ENCODE results near the gene NTM.
"Not testable (repeated sequence)": the region's sequence is repeated elsewhere in the genome, so short reads cannot be mapped to it uniquely, and the experiment has no call there.

Gene NTM

DNA sequence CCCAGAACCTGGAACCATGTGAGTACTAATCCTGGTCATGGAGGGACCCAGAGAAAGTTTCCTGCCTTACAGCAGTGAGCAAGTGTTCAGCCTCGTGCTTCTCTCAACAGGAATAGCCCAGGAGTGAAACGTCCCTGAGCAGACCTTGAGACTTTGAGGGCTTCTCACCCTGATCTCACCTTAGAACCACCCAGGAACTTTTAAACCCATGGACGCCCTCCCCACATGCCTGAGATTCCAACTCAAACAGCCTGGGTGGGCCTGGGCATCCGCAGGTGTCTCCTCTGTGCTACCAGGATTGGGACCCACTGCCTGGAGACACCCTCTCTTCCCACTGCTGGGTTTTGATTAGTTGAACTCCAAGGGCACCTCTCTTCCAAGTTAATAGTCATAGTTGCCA, 297.2 kb downstream of the NTM start:
- no peak overlapping the region for H3K4me3 Mint-ChIP-seq
- no peak overlapping the region for H3K27ac Mint-ChIP-seq
- peaks cover 3 to 5% of the 10 kb centered on the region in 2 donors for H3K4me1 Mint-ChIP-seq
- no peak for DNase-seq
- peaks cover 5 to 25% of the 10 kb centered on the region in 2 donors for H3K27me3 Mint-ChIP-seq
- no peaks in the 10 kb centered on the region for H3K36me3 Mint-ChIP-seq
- ATAC-seq (replicated peaks), result no peak
- peaks cover 0 to 2% of the 10 kb centered on the region in 2 donors for H3K9me3 Mint-ChIP-seq

DNA sequence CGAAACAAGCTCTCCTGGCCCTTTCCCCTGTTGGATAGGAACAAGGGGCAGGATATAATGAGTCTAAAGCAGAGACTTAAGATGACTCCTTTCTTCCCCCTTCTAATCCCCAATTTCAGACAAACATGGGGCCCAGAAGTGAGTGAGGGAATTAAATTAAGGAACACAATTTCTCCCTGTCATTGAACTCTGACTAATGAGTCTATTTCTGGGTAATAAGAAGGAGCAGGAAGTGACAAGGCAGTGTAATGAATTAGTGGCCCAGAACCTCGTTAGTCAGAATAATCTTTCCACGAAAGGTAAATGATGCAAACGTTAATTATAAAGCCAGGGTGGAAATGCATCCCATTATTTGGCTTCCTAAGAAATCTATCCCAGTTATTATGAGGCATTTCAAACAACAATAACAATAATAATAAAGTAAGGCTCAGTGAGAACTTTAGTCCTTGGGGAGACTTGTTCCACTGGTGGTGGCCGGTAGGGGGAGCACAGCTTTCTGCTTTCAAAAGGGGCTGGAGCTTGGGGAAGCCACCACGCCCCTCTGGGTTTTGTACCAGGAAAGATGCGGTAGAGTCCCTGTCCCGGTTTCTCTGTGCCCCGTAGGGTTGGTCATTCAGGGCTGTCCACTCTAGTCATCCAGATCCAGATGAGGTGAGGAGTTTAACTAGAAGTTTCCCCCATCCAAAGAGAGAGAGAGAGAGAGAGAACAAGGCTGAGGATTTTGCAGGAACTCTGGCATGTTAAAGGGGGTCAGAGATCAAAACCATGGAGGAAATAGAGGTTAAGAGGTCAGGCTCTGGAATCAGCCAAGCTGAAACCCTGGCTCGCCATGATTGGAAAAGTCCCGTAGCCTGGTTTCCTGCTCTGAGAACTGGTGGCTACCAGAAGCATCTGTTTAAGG, 298.3 kb downstream of the NTM start:
- peaks cover 3 to 5% of the 10 kb centered on the region in 2 donors for H3K4me1 Mint-ChIP-seq
- no peaks in the 10 kb centered on the region for H3K36me3 Mint-ChIP-seq
- H3K27ac Mint-ChIP-seq, result no peak overlapping the region
- peaks cover 5 to 25% of the 10 kb centered on the region in 2 donors for H3K27me3 Mint-ChIP-seq
- H3K9me3 Mint-ChIP-seq, result peaks cover 0 to 2% of the 10 kb centered on the region in 2 donors
- peak; percentile 32 to 48 for ATAC-seq (replicated peaks)
- no peak for DNase-seq
- no peak overlapping the region for H3K4me3 Mint-ChIP-seq

DNA sequence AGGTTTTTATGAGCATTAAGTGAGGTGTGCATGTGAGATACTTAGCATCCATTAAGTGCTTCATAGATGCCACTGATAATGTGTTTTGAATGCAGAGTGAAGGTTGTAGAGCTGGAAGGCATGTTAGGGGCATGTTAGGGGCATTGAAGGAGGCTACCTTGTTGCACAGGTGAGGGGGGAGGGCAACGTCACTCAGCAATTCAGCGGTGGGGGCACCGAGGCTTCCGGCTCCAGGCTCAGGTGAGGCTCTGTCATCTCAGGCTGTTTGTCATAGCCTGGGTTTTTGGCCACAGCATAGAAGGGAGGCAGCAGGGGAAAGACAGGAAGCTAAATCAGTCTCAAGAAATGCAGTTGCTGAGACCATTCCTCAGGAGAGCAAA, 299.0 kb downstream of the NTM start:
- Mint-ChIP-seq H3K36me3 (no peaks in the 10 kb centered on the region), H3K27me3 (peaks cover 5 to 25% of the 10 kb centered on the region in 2 donors), H3K9me3 (peaks cover 0 to 2% of the 10 kb centered on the region in 2 donors), H3K27ac (no peak overlapping the region), H3K4me1 (peaks cover 3 to 5% of the 10 kb centered on the region in 2 donors), H3K4me3 (no peak overlapping the region)
- ATAC-seq (replicated peaks) (no peak), DNase-seq (no peak)

DNA sequence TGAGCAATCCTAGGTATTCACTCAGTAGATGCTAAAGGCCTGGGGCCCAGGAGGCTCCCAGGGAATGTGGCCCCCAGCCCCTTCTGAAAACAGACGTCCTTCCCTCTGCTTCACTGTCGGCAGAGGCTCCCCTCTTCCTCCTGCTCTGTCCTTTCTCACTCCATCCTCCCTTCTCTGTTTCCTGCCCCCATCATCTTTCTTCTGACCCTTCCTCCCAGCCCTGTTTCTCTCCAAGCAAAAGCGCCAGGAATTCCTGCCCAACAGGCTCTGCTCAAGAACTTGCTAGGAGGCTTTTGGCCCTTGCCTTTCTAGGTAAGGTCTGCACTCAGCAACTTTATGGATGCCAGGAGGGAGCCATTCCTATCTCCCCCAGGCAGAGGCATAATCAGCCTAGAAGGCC, 300.5 kb downstream of the NTM start:
- Mint-ChIP-seq H3K27ac (no peak overlapping the region), H3K9me3 (peaks cover 0 to 2% of the 10 kb centered on the region in 2 donors), H3K36me3 (no peaks in the 10 kb centered on the region), H3K27me3 (peaks cover 5 to 20% of the 10 kb centered on the region in 2 donors), H3K4me3 (no peak overlapping the region), H3K4me1 (peaks cover 3 to 5% of the 10 kb centered on the region in 2 donors)
- no peak for DNase-seq
- ATAC-seq (replicated peaks), result no peak

DNA sequence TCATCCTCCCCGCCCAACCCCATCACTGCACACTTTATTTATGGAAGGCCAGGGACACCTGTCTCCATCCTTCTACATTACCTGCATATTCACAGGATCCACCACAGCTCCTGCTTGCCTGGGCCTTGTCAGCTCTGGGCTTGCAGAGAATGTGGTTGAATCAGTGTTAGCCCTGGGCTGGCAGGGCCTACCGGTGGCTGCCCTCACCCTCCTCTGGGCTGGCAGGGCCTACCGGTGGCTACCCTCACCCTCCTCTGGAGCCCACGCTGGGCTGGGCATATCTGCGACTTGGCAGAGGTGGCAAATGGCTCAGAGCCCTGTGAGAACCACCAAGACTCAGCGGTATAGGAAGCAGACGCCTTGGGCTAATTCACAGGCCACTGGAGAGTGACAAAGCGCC, 300.9 kb downstream of the NTM start:
- H3K9me3 Mint-ChIP-seq, result peaks cover 0 to 2% of the 10 kb centered on the region in 2 donors
- H3K27ac Mint-ChIP-seq, result no peak overlapping the region
- no peak overlapping the region for H3K4me3 Mint-ChIP-seq
- no peak for DNase-seq
- peaks cover 5 to 17% of the 10 kb centered on the region in 2 donors for H3K27me3 Mint-ChIP-seq
- no peak for ATAC-seq (replicated peaks)
- H3K36me3 Mint-ChIP-seq, result no peaks in the 10 kb centered on the region
- H3K4me1 Mint-ChIP-seq, result peaks cover 3 to 5% of the 10 kb centered on the region in 2 donors

DNA sequence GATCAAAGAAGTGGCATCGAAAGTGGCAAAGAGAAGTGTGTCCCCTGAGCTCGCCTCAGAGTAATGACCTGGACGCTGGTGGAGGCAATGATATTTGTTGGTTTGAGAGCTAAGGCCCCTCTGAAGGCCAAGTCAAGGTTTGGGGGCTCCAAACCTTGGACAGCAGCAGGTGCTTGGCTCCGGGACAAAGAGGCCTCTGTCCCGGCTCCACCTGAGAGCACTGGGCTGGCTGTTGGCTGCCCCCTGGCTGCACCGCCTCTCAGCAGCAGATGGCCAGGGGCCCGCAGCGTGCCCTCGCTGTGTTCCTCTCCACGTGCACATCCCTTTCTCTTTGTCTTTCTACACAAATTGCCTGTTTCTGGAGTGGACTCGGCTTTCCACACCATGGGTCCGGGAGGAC, 301.3 kb downstream of the NTM start:
- Mint-ChIP-seq H3K9me3 (peaks cover 0 to 2% of the 10 kb centered on the region in 2 donors), H3K27me3 (peaks cover 5 to 15% of the 10 kb centered on the region in 2 donors), H3K4me1 (peaks cover 3 to 5% of the 10 kb centered on the region in 2 donors), H3K27ac (no peak overlapping the region), H3K4me3 (no peak overlapping the region), H3K36me3 (no peaks in the 10 kb centered on the region)
- ATAC-seq (replicated peaks), result no peak
- DNase-seq, result no peak

DNA sequence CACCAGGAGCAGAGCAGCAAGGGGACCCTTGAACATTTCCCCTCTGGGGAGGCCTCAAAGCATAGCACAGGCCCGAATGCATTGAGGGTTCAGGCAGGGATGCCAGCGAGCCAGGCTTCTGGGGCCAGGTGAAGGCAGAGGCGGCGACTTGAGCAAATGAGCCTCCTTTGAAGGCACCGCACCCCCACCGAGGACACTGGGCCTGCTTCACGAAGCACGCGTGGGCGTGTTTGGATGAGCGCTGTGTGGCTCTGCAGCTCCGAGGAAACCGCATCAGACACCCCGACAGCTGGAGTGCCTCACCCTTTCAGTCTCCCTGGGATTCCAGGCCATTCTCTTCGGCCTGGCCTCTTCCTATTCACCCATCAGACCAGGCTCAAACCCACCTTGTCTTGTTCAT, 301.8 kb downstream of the NTM start:
- no peak for ATAC-seq (replicated peaks)
- no peak overlapping the region for H3K4me3 Mint-ChIP-seq

DNA sequence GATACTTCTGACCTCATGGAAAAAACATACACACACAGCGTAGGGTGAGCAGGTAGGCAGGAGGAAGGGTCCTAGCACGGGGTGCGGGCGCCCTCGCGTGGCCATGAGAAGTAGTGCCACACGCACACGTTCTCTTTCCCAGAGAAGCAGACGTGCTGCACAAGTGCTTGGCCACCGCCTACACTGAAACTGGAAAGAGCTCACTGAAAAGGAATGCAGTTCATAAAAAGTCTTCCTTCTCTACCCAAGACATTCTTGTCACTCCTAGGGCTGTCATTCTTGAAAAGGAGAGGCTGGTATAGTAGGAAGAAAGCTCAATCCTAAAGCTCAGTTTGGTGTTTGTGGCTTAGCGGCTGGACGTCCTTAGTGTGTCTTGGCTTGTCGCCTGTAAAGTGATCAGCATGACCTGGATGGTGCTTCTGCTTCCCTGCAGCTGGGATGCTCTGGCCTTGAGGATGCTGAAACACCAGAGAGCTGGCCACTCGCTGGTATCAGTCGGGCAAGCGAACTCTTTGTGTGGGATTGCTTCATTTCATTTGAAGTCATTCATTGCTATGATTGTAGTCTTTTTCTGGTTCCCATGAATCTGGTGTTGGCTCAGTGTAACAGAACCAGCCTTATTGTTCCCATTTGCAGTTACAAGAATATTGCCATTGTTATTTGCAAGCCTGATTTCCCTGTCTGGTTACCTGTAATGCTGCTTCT, 303.8 kb downstream of the NTM start:
- Mint-ChIP-seq H3K9me3 (no peaks in the 10 kb centered on the region), H3K4me3 (no peak overlapping the region), H3K36me3 (no peaks in the 10 kb centered on the region), H3K4me1 (no peaks in the 10 kb centered on the region), H3K27ac (no peak overlapping the region), H3K27me3 (peaks cover 0 to 4% of the 10 kb centered on the region in 2 donors)
- peak; percentile 63 to 78 for ATAC-seq (replicated peaks)
- DNase-seq, result peak; percentile 27

More for the DNA sequence above, 301.8 kb downstream of the NTM start:
- Mint-ChIP-seq H3K36me3 (no peaks in the 10 kb centered on the region), H3K9me3 (peaks cover 0 to 2% of the 10 kb centered on the region in 2 donors), H3K4me1 (peaks cover 3 to 5% of the 10 kb centered on the region in 2 donors), H3K27me3 (peaks cover 3 to 14% of the 10 kb centered on the region in 2 donors), H3K27ac (no peak overlapping the region)
- DNase-seq, result no peak

DNA sequence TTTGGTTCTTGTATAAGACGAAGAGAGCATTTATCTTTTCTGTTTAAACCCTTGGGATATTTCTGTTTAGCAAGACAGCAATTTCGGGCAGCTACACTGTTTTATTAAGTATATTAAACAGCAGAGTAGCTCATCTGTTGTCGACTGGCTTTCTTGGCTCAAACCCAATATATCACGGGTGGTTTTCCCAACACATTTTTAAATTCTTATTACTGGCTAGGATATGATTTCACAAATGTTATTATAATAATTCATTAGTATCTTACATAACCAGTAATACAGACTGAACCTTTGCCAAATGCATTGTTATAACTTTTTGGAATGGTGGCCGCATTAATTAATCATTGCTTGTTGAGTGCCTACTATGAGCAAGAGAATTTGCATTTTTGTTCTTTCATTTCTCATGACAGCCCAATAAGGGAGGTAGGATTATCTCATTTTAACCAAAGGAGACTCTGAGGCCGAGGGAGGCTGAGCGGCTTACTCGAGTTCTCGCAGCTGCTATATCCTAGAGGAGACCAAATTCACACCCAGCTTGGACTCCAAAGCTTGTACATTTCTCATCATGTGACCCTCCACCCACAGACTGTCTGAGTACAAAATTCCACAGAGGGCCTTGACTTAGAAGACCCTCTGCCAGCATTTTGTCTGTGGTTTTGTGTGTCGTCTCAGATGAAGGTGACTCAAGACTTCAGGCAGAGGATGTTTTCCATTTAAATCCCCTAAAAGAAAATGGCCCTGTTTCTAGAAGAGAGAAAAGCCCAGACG, 304.9 kb downstream of the NTM start:
- Mint-ChIP-seq H3K9me3 (no peaks in the 10 kb centered on the region), H3K27me3 (no peaks in the 10 kb centered on the region)

DNA sequence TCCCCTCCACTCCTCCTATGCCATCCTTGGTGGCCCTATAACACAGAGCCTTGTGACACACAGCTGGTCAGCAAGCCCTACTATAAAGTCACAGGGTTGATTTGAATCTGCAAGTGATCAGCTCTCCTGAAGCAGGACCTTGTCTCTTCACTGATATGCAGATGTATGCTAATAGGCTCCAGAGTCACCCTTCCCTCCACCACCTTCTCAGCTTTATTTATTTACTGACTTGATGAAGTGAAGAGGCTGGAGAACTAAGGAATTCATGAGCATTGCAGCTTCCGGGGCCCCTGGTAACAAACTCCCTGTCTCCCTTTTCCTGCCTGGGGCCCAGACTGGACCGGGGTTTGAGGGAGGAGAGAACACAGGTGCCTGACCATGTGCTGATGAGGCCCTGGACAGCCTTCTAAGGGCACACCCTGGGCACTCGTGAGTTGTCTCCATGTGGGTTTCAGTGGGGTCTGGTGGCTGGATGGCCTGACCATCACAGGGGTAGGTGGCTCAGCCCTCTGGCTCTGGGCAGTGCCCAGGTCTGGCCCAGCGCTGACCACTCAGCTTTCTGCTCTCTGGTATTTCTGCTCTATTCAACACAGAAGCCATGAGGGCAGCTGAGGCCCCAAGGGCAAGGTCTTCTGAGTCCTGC, 307.5 kb downstream of the NTM start:
- Mint-ChIP-seq H3K4me3 (no peak overlapping the region), H3K9me3 (no peaks in the 10 kb centered on the region), H3K27ac (no peak overlapping the region), H3K27me3 (no peaks in the 10 kb centered on the region), H3K36me3 (no peaks in the 10 kb centered on the region), H3K4me1 (no peaks in the 10 kb centered on the region)
- DNase-seq (no peak), ATAC-seq (replicated peaks) (no peak)

More for the DNA sequence above, 304.9 kb downstream of the NTM start:
- no peak for ATAC-seq (replicated peaks)
- Mint-ChIP-seq H3K27ac (no peak overlapping the region), H3K4me3 (no peak overlapping the region), H3K4me1 (no peaks in the 10 kb centered on the region), H3K36me3 (no peaks in the 10 kb centered on the region)
- DNase-seq, result no peak

DNA sequence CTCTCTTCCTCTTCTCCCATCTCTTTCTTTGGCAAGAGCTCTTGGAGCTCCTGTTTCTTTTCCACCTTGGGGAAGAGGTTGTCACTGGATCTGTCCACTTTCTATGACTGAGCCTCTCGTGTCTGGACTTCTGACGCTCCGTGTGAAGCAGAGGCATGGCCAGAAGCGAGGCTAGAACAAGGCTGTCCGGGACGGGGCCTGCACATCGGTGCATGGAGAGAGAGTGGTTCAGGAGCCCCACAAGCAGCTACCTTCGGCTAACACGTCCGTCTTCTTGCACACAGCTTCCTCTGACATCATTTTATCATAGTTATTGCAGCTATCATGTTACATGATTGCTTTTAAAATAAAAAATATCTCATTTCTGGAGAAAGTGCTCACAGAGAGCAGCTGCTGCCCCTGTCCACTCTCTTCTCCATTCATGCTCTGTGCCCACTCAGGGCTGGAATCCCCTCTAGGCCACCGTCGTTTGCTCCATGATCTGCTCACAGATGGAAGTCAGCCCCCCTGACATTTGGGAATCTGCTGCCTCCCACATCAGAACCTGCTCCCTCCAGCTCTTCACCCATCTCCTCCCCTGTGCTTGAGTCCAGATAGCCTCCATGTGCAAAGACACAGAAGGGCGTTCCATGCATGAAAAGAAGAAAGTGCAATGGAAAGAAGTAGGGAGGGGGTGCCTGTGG, 308.4 kb downstream of the NTM start:
- DNase-seq (no peak), ATAC-seq (replicated peaks) (no peak)
- Mint-ChIP-seq H3K9me3 (no peaks in the 10 kb centered on the region), H3K4me1 (no peaks in the 10 kb centered on the region), H3K36me3 (no peaks in the 10 kb centered on the region), H3K27ac (no peak overlapping the region), H3K4me3 (no peak overlapping the region), H3K27me3 (no peaks in the 10 kb centered on the region)

DNA sequence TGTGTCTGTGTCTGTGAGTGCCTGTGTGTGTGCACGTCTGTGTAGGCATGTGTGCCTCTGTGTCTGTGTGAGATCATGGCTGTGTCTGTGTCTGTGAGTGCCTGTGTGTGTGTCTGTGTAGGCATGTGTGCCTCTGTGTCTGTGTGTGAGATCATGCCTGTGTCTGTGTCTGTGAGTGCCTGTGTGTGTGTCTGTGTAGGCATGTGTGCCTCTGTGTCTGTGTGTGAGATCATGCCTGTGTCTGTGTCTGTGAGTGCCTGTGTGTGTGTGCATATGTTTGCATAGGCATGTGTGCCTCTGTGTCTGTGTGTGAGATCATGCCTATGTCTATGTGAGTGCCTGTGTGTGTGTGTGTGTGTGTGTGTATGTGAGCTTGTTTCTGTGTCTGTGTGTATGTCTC, 310.0 kb downstream of the NTM start:
- H3K27ac Mint-ChIP-seq; H3K4me3 Mint-ChIP-seq; H3K4me1 Mint-ChIP-seq; H3K36me3 Mint-ChIP-seq; ATAC-seq (replicated peaks); H3K9me3 Mint-ChIP-seq; H3K27me3 Mint-ChIP-seq; DNase-seq: not testable (repeated sequence)

DNA sequence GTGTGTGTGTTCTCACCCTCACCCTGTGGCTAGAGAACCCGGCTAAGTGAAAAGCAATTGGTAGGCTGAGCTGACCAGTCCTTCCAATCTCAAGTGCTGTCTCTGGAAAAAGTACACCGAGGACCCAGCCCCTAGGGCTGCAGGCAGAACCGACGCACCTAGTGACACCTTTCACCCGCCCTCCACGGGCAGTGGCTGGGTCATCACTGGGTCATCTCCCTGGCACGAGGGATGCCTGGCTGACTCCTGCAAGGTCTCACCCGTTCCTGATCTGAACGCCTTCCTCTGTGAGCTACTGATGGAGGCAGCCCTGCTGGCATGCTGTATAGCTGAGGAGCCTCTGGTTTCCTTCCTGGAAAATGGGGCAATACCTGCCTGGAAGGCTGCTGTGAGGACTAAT, 311.5 kb downstream of the NTM start:
- H3K27ac Mint-ChIP-seq, result no peak overlapping the region
- no peaks in the 10 kb centered on the region for H3K4me1 Mint-ChIP-seq
- H3K27me3 Mint-ChIP-seq, result peaks cover 0 to 4% of the 10 kb centered on the region in 2 donors
- no peaks in the 10 kb centered on the region for H3K9me3 Mint-ChIP-seq
- H3K4me3 Mint-ChIP-seq, result no peak overlapping the region
- no peaks in the 10 kb centered on the region for H3K36me3 Mint-ChIP-seq
- DNase-seq, result no peak
- ATAC-seq (replicated peaks), result no peak
